Neural cell (in vitro differentiated cells): ENCODE measurements around the gene CTSL. TPM values are rescaled to one million over a fixed set of nuclear protein-coding genes. Genes with fewer than 3 reads are reported as not detected.

ENCODE experiments used
- H2AFZ ChIP-seq: fragments of 200-600, 300-800 bp; sonication (generic), shearing (Covaris generic); 2 replicates; pipeline ENCODE4 v1.6.0; 2014; ENCODE audit warnings: low read depth, mild to moderate bottlenecking, antibody characterized with exemption, low read length, moderate library complexity
- H3F3A ChIP-seq: fragments of 200-600 bp; shearing (Covaris generic); 2 replicates; pipeline ENCODE4 v1.6.1; 2016; ENCODE audit warnings: mild to moderate bottlenecking, moderate library complexity, mixed read lengths, antibody characterized with exemption, low read length; ENCODE audit not compliant: insufficient read depth, poor library complexity, severe bottlenecking
- H3K27ac ChIP-seq: fragments of 200-600, 300-800 bp; sonication (generic), shearing (Covaris generic); 2 replicates; pipeline ENCODE4 v1.5.1; 2014; ENCODE audit warnings: mild to moderate bottlenecking, low read length, moderate library complexity
- H3K27me3 ChIP-seq: fragments of 300-800, 200-600 bp; sonication (generic), shearing (Covaris generic); 2 replicates; pipeline ENCODE4 v1.6.0; 2014; ENCODE audit warnings: mild to moderate bottlenecking, low read depth, low read length, moderate library complexity; ENCODE audit not compliant: insufficient read depth
- H3K36me3 ChIP-seq: fragments of 300-800, 200-600 bp; sonication (generic), shearing (Covaris generic); 2 replicates; pipeline ENCODE4 v1.5.1; 2014; ENCODE audit warnings: mild to moderate bottlenecking, antibody characterized with exemption, low read length, moderate library complexity; ENCODE audit not compliant: insufficient read depth
- H3K4me2 ChIP-seq: fragments of 300-800, 200-600 bp; sonication (generic), shearing (Covaris generic); 2 replicates; pipeline ENCODE4 v1.6.0; 2014; ENCODE audit warnings: mild to moderate bottlenecking, low read length
- H3K4me3 ChIP-seq: fragments of 300-800, 200-600 bp; sonication (generic), shearing (Covaris generic); 2 replicates; pipeline ENCODE4 v1.5.1; 2014; ENCODE audit warnings: mild to moderate bottlenecking, low read length, moderate library complexity
- H3K79me2 ChIP-seq: fragments of 200-600 bp; shearing (Covaris generic); replicated peaks from 2 replicates; pipeline ENCODE4 v1.6.0; 2014; ENCODE audit warnings: mild to moderate bottlenecking, low read length, moderate library complexity; ENCODE audit not compliant: insufficient read depth
- H3K9ac ChIP-seq: fragments of 300-800, 200-600 bp; sonication (generic), shearing (Covaris generic); 2 replicates; pipeline ENCODE4 v1.6.1; 2016; ENCODE audit warnings: mild to moderate bottlenecking, low read length, mixed read lengths
- H3K9me2 ChIP-seq: fragments of 200-600 bp; shearing (Covaris generic); 2 replicates; pipeline ENCODE4 v1.6.1; 2016; ENCODE audit warnings: mild to moderate bottlenecking, low read length, mixed read lengths; ENCODE audit not compliant: insufficient read depth
- H3K9me3 ChIP-seq: fragments of 200-600, 300-800 bp; sonication (generic), shearing (Covaris generic); 2 replicates; pipeline ENCODE4 v1.6.1; 2016; ENCODE audit warnings: mild to moderate bottlenecking, mixed run types, low read length, moderate library complexity, mixed read lengths
- H4K20me1 ChIP-seq: fragments of 200-600 bp; shearing (Covaris generic); 2 replicates; pipeline ENCODE4 v1.6.1; 2016; ENCODE audit warnings: mild to moderate bottlenecking, mixed run types; ENCODE audit not compliant: insufficient read depth
- CTCF ChIP-seq: fragments of 450-650 bp; IDR thresholded peaks from 2 replicates; pipeline ENCODE4 v1.5.1; 2014; ENCODE audit warnings: antibody characterized with exemption, mild to moderate bottlenecking, moderate library complexity; ENCODE audit not compliant: poor library complexity, severe bottlenecking
- EP300 ChIP-seq: fragments of 450-650 bp; conservative IDR thresholded peaks from 2 replicates; pipeline ENCODE4 v1.6.1; 2014; ENCODE audit warnings: antibody characterized with exemption, mild to moderate bottlenecking, moderate library complexity; ENCODE audit not compliant: poor library complexity, severe bottlenecking
- EZH2 ChIP-seq: fragments of 200-600, 300-800 bp; shearing (Covaris generic), sonication (generic); IDR thresholded peaks from 2 replicates; pipeline ENCODE4 v1.6.1; 2014; ENCODE audit warnings: antibody characterized with exemption, low read length, borderline replicate concordance, mild to moderate bottlenecking; ENCODE audit not compliant: insufficient read depth, poor library complexity, severe bottlenecking
- MXI1 ChIP-seq: fragments of 450-650 bp; conservative IDR thresholded peaks from 2 replicates; pipeline ENCODE4 v1.6.1; 2014; ENCODE audit warnings: antibody characterized with exemption, mild to moderate bottlenecking; ENCODE audit not compliant: poor library complexity, severe bottlenecking
- POLR2AphosphoS5 ChIP-seq: IDR thresholded peaks from 2 replicates; pipeline ENCODE4 v1.6.1; 2012
- RAD21 ChIP-seq: fragments of 450-650 bp; conservative IDR thresholded peaks from 2 replicates; pipeline ENCODE4 v1.6.1; 2014; ENCODE audit warnings: antibody characterized with exemption, mild to moderate bottlenecking, moderate library complexity
- REST ChIP-seq: IDR thresholded peaks from 2 replicates; pipeline ENCODE4 v1.6.1; 2012; ENCODE audit warnings: borderline replicate concordance
- SMC3 ChIP-seq: fragments of 450-650 bp; conservative IDR thresholded peaks from 2 replicates; pipeline ENCODE4 v1.6.1; 2014; ENCODE audit warnings: antibody characterized with exemption, mild to moderate bottlenecking, moderate library complexity; ENCODE audit not compliant: poor library complexity
- TAF1 ChIP-seq: IDR thresholded peaks from 2 replicates; pipeline ENCODE4 v1.6.1; 2012; ENCODE audit warnings: low read depth
- polyA plus RNA-seq: library from polyadenylated mRNA; depleted of rRNA; stranded (reverse); fragments of >200 nt; gene quantifications from 2 replicates; pipeline ENCODE4 v1.2.3, GENCODE V29; 2014

CTSL gene
- polyA plus RNA-seq, 1 donor from 2014 or later, result 53.5 TPM

DNA sequence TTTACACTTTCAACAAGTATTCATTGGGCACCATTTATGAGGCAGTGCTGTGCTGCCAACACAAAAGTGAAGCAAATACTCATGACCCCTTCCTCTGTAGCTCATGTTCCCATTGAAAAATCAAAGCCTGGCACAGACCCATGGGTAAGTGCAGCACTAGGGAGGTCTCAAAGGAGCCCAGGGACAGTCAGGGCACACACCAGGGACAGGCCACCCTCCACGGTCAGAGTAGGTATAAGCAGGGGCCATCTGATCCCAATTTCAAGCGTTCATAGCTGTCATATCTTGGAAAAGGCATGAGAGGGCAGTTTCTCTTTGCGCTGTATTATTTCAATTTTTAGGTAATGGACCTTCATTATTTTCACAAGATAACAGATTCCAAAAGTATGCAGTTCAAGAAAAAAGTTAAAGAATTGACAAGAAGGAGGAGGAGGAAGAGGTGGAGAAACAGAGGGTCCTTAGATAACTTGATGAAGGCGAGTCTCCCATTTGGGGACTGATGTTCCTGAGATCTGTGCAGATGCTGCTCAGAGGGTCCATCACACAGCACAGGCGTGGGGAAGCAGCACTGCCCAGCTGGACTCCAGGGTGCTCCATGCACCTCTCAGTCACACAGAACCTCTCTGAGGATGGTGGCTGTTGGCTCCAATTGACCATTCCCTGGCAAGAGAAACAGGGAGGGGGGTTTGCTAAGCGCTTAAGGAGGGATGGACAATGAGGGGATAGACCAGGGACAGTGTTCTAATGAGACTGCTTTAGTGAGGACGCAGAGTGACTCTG is 7.5 kb downstream of the CTSL start:
- no peak for TF ChIP-seq REST
- TF ChIP-seq POLR2AphosphoS5, result no peak
- no peak for TF ChIP-seq EZH2
- TF ChIP-seq CTCF, result no peak
- TF ChIP-seq EP300, result no peak
- TF ChIP-seq RAD21, result no peak
- no peak for TF ChIP-seq MXI1
- no peak for TF ChIP-seq TAF1
- no peak for TF ChIP-seq SMC3
- Histone ChIP-seq H3K79me2 (no peaks in the 10 kb centered on the region), H4K20me1 (no peaks in the 10 kb centered on the region), H3K9me2 (no peaks in the 10 kb centered on the region), H3K9me3 (no peaks in the 10 kb centered on the region), H3K27me3 (no peaks in the 10 kb centered on the region), H3K4me3 (no peak overlapping the region), H3K4me2 (no peak overlapping the region), H3K9ac (no peak overlapping the region), H3F3A (no peaks in the 10 kb centered on the region), H3K27ac (no peak overlapping the region), H3K36me3 (no peaks in the 10 kb centered on the region), H2AFZ (no peak overlapping the region)

GRCh38 chr9:87734106-87734505 is 8.2 kb downstream of the CTSL start:
- TF ChIP-seq EP300, result no peak
- TF ChIP-seq EZH2, result no peak
- TF ChIP-seq MXI1, result no peak
- TF ChIP-seq TAF1, result no peak
- Histone ChIP-seq H3F3A (no peaks in the 10 kb centered on the region), H3K36me3 (no peaks in the 10 kb centered on the region), H3K9ac (no peak overlapping the region), H3K4me3 (no peak overlapping the region), H2AFZ (no peak overlapping the region), H4K20me1 (no peaks in the 10 kb centered on the region), H3K4me2 (no peak overlapping the region), H3K27ac (no peak overlapping the region), H3K79me2 (no peaks in the 10 kb centered on the region), H3K9me3 (no peaks in the 10 kb centered on the region), H3K9me2 (no peaks in the 10 kb centered on the region), H3K27me3 (no peaks in the 10 kb centered on the region)
